NCI-H345 treated with DMSO at 0.1 percent for 48 hours (cell line): ENCODE results near the gene OBP2A.

ENCODE experiments used
- DNase-seq: peaks from one replicate; lab custom pipeline; 2025; ENCODE audit not compliant: unreplicated experiment; lab: John Stamatoyannopoulos, UW

OBP2A gene

DNA sequence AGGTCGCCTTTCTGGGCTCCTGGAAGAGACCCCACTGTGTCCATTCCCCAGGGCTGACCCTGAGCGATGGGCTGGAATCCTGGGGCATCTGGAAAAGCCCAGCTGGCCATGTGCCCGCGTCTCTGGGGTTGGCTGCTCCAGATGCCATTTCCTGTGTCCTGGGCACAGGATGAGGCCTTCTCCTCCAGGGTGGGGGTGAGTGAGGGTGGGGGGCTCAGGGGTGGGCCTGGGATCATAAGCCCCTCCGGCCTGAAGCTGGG is 46.3 kb downstream of the OBP2A start:
- DNase-seq: no peak

- DNase-seq: no peak
These were observed 46.7 kb downstream of the OBP2A start for GRCh38 chr9:135592625-135593024.

DNA sequence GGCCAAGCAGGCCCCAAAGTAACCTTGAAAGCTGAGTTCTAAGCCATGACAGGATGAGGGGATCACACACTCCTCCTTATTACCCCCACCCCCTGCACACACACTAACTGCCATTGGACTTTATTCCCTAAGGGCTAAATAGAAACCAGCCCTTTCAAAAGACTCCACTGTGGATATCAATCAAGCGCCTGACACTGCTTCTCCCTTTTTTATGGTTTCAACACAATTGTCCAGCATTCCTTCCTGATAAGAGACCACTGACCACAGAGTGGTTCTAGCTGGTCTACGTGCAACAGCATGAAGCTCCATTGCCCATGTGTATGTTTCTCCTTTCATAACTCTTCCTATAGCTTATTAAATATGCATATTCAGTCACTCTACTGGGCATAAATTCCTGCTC is 50.3 kb downstream of the OBP2A start:
- DNase-seq: no peak
